GM21529 (cell line): Measurements from ENCODE around the gene RBM33.

Source experiments
- ATAC-seq: cut with Tn5 transposase; IDR thresholded peaks from one replicate; pipeline ENCODE4 v1.9.1; 2021; ENCODE audit not compliant: unreplicated experiment

Gene RBM33

GRCh38 chr7:155765458-155765857 is 121.0 kb downstream of the RBM33 start:
- no peak for ATAC-seq

- no peak for ATAC-seq
These were observed 121.9 kb downstream of the RBM33 start for GRCh38 chr7:155766386-155766785.

DNA sequence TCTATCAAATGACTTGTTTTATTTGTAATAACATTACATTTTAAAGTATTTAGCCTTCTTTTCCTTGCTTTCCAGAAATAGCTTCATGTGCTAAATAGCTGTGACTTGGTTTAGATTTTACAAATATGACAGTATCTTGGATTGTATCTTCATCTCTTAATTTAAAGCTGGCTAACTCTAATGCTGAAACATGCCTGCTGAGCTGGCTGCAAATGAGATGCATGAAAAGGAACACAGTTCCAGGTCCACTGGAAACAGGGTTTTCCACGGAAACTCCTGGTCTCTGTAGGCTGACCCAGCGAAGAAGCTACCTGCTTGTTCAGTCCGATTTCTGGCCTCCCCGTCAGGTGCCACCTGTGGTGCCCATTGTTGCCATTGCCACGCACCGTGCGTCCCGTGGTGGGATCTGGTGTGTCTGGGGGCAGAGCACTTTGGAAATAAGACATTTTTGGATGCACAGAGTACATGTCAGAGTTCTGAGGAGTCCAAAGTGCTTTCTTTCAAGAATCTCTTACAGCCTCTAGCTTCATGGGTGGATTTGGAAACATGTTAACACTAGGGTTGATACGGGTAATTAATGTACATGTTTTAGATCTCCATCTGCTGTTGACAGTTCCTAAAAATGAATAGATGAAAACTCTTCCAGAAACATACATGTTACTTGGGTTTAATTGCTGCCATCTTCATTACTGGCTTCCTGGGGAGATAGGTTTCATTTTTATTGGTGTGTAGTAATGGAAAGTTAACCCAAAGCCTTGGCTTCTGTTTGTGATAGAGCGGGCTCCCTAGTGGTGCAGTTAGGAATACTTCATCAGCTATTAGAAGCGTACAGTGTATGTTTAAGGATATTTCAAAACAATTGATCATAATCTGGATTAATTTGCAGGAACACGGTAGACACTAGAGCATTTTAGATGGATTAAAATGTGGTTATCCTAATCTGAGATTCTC is 122.8 kb downstream of the RBM33 start:
- no peak for ATAC-seq

- ATAC-seq = no peak
These were observed 125.2 kb downstream of the RBM33 start for GRCh38 chr7:155769701-155770100.

DNA sequence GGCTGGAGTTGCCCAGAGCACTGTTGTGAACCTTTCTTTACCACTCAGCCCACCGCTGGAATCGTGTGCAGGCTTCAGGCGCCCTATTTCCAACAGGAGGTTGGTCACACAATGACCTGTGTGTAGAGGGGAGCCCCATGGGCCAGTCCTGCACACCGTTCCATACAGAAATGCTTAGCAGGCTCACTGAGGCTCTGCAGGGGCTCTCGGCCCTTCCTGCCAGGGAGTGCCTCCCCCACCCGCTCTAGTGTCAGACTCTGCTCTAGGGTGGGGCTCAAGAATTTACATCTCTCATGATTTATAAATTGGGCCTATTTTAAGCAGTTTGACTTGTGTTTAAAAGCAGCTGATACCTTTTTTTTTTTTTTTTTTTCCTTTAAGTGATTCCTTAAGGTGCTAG is 125.8 kb downstream of the RBM33 start:
- no peak for ATAC-seq

DNA sequence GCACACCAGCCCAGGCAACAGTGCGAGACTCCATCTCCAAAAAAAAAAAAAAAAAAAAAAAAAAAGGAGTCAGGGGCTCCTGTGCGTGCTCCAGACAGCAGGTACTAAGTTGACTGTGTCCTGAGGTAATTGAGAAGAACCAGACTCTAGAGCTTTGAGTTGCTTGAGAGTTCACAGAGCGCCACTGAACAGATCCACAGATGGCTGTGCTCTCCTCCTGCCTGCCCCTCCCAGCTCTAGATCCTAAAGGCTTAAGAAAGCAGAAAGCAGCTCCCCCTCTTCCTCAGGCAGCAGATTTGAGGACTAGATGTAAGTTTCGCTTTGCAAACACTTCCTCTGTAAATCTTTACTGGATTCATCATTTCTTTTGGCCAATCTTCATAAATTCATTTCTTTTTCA is 129.1 kb downstream of the RBM33 start:
- ATAC-seq = no peak

- ATAC-seq = no peak
These were observed 130.5 kb downstream of the RBM33 start for GRCh38 chr7:155774947-155775346.

DNA sequence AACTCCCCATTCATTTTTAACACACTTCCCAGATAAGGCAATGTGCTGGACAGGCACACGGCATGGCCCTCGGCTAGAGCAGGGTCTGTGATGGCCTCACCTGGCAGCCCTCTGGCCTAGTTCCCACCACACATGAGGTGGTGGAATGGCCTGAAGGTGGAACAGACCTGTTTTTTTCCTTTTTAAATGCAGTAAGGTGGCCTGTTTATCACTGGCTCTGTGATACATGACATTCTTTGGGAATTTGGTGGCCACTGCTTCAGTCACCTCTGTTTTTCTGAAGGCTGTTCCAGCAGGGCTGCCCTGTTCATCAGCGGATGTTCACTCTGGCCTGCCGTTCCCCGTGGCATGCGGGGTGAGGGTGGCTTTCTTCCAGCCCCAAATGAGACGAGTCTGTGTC is 131.2 kb downstream of the RBM33 start:
- no peak for ATAC-seq

DNA sequence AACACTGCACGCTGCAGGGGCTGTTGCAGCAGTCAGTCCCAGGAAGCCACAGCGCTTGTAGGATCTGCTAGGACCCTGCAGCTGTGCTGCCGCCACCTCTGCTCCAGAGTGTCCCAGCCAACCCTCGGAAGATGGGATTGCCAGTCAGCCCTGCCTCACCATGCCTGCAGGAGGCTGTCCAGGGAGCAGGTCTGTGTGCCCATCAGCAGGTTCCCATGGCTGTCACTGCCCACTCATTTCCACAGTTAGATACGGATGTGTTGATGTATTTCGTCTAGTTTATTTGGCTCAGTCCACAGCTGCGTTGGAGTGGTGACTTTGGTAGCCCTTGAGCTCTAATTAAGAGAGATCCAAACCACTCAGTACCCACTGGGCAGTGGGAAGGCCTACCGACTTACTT is 132.1 kb downstream of the RBM33 start:
- no peak for ATAC-seq

DNA sequence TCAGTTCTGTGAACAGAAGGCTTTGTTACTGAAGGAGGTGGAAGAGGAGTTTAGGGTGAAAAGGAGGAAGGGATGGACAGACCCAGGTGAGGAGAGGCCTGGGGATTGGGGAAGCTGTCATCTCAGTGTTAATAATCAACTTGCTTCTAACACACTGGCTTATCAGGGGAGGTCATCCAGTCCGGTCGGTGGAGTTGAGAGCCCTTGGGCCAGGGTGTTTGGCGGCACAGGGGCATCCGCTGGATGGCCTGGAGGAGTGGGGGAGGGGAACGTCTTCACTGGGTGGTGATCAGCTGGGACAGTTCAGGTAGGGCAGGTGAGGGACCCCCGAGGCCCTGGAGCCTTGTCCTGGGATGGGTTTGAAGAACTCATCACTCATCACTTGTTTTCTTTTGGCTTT is 133.9 kb downstream of the RBM33 start:
- ATAC-seq = no peak

- ATAC-seq = no peak
These were observed 136.4 kb downstream of the RBM33 start for GRCh38 chr7:155780884-155781283.

DNA sequence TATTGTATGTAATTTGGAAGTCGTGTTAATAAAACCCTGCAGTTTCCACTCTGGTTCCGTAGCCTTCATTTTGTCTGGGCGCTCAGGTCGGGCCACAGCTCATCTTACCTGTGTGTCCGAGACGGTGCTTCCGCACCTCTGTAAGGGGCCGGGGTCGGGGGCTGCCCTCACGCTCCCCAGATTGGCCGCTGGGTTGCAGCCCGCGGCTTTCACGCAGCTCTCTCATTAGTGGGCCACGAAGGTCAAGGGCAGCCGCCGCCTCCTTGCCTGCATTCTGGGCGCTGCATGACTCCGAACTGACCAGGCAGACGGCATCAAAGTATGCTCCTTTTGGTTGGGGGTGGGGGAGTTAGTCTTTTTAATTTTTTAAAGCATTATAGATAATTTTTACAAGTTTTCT is 137.0 kb downstream of the RBM33 start:
- ATAC-seq = no peak

DNA sequence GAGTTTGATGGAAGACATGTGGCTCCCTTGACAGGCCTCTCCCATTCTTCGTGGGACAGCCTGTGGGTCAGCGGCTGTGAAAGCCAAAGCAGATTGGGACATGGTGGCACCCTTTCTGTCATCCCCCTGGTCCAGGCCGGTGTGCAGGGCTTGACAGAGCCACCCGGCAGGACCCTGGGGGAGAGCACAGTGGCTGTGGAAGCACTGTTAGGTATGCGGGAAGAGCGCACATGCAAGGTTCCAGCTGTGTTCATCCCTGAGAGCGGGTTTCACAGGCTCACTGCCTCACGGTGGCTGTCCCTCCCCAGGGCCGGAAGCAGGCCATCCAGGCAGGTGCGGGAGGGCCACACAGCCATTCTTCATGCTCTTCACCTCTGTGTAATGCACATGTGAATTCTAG is 138.0 kb downstream of the RBM33 start:
- no peak for ATAC-seq

GRCh38 chr7:155785536-155785935 is 141.1 kb downstream of the RBM33 start:
- no peak for ATAC-seq

DNA sequence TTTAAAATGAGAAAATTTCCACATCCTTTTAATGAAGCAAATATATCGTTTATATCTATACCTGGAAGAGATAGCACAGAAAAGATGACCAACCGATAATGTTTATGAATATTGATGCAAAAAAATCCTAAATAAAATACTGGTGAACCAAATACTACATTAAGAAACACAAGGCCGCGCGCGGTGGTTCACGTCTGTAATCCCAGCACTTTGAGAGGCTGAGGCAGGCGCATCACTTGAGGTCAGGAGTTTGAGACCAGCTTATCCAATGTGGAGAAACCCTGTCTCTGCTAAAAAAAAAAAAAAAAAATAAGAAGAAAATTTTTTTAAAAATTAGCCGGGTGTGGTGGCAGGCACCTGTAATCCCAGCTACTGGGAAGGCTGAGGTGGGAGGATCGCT is 142.0 kb downstream of the RBM33 start:
- ATAC-seq = no peak

GRCh38 chr7:155787171-155787851 is 142.8 kb downstream of the RBM33 start:
- no peak for ATAC-seq

GRCh38 chr7:155788616-155789000 is 144.1 kb downstream of the RBM33 start:
- no peak for ATAC-seq

DNA sequence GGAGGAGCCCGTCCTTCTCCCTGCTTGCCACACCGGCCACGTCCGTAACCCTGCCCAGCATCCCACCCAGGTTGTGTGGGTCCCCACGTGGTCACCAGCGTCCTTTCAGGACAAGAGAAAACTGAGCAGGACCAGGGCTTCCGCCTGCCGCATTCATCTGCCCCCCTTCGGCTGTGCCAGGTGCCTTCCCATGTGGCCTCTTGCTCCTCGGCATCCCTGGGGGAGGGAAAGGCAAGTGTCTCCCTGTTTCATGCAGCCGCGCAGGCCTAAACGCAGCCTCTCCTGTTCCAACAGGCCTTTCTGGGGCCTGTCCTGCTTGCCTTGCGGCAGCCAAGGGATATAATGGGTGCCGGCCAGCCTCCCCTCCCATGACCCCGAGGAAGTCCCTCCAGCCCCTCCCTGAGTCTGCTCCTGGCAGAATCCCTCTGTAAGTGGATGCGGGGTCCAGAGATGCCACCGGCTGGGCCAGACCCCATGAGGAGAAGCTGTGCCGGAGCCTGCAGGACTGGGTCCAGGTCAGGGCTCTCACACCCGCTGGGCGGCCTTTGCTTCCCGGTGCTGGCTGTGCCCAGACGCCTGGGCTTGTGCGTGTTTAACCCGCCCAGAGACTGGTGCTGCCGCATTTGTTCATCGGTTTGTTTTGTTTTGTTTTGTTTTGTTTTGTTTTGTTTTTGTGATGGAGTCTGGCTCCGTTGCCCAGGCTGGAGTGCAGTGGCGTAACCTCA is 144.7 kb downstream of the RBM33 start:
- no peak for ATAC-seq

GRCh38 chr7:155790666-155791065 is 146.2 kb downstream of the RBM33 start:
- ATAC-seq = no peak

GRCh38 chr7:155791214-155791737 is 146.8 kb downstream of the RBM33 start:
- no peak for ATAC-seq

DNA sequence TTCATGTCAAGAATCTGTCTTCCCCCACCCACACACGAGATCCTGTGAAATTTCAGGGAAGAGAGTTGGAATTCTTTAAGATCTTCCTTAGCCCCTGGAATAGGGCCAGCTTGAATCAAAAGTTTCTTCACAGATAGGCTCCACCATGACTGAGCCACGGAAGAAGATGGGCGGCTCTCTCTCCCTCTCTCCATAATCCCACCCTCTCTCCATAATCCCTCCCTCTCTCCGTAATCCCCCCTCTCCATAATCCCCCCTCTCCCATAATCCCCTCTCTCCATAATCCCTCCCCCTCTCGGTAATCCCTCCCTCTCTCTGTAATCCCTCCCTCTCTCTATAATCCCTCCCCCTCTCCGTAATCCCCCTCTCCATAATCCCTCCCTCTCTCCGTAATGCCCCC is 147.4 kb downstream of the RBM33 start:
- no peak for ATAC-seq
